ENCODE data around the gene STARD3. TPM values are rescaled to one million over a fixed set of nuclear protein-coding genes. Genes with fewer than 3 reads are reported as not detected.

The STARD3 gene
- total RNA-seq, 1 donor from 2014 or later, result 51.2 TPM

DNA sequence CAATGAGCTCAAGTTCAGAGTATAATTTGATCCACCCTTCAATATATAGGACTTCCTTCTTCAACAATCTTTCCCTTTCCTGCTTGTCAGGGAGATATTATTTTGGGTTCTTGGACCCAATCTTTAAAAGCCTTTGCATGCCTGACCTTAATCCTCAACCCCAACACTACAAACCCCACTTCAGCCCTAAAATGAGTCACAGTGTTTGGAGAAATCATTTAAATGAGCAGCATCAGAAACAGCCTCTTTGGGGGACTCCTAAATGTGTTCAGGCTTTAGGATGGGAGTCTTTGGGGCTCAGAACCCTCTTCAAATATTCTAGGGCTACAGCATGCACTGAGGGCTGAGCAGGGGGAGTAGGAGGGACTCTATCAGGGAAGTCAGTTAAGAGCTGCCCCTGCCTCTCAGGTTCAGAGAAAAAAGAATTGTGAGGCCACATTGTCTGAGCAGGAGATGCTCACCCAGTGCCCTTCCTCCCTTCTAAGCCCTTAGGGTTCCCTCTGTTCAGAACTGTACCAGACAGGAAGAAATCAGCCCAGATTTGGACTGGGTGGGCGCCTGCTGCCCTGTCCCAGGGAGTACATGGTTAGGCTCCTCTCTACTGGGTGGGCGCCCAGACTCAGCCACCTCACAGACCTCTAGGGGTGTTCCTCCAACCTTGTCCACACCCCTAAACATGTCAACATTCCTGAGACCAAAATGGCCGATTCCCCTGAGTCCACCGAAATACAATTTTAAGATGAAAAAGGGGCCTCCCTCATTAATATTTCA lies 34.2 kb upstream of the STARD3 start:
- Histone ChIP-seq H3K27ac (ENCODE audit: low read depth, low read length) (no peak overlapping the region), H3K4me3 (ENCODE audit: insufficient read depth, low read depth, low read length) (no peak overlapping the region), H3K79me2 (ENCODE audit: insufficient read depth, low read length) (no peaks in the 10 kb centered on the region), H3K27me3 (ENCODE audit: insufficient read depth, low read length) (peaks cover 93% of the 10 kb centered on the region), H3K4me1 (ENCODE audit: insufficient read depth, low read length) (no peaks in the 10 kb centered on the region), H2AFZ (ENCODE audit: low read depth, low read length) (no peak overlapping the region), H3K36me3 (ENCODE audit: insufficient read depth, low read length) (no peaks in the 10 kb centered on the region), H4K20me1 (ENCODE audit: insufficient read depth, low read length) (peaks cover 31% of the 10 kb centered on the region), H3K9me3 (ENCODE audit: insufficient read depth, low read depth, low read length) (no peaks in the 10 kb centered on the region), H3K4me2 (ENCODE audit: low read length) (no peak overlapping the region), H3K9ac (ENCODE audit: low read length) (no peak overlapping the region)
- Mint-ChIP-seq H3K27ac (ENCODE audit: unreplicated experiment) (no peak overlapping the region), H3K4me1 (ENCODE audit: low read depth, unreplicated experiment) (no peaks in the 10 kb centered on the region), H3K4me3 (ENCODE audit: unreplicated experiment) (no peak overlapping the region), H3K9me3 (ENCODE audit: unreplicated experiment) (no peaks in the 10 kb centered on the region), H3K27me3 (ENCODE audit: low read depth, unreplicated experiment) (peaks cover 76% of the 10 kb centered on the region), H3K36me3 (ENCODE audit: low read depth, unreplicated experiment) (peaks cover 3% of the 10 kb centered on the region)
- FAIRE-seq (no peak), DNase-seq (ENCODE audit: low read depth) (no peak)
- TF ChIP-seq EZH2 (IDR thresholded peaks at IDR 0.05; ENCODE audit: insufficient read depth, low read length), result no peak
- TF ChIP-seq, protein P1, sequence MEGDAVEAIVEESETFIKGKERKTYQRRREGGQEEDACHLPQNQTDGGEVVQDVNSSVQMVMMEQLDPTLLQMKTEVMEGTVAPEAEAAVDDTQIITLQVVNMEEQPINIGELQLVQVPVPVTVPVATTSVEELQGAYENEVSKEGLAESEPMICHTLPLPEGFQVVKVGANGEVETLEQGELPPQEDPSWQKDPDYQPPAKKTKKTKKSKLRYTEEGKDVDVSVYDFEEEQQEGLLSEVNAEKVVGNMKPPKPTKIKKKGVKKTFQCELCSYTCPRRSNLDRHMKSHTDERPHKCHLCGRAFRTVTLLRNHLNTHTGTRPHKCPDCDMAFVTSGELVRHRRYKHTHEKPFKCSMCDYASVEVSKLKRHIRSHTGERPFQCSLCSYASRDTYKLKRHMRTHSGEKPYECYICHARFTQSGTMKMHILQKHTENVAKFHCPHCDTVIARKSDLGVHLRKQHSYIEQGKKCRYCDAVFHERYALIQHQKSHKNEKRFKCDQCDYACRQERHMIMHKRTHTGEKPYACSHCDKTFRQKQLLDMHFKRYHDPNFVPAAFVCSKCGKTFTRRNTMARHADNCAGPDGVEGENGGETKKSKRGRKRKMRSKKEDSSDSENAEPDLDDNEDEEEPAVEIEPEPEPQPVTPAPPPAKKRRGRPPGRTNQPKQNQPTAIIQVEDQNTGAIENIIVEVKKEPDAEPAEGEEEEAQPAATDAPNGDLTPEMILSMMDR (IDR thresholded peaks at IDR 0.05; ENCODE audit: insufficient read depth, low read depth, low read length), result no peak

DNA sequence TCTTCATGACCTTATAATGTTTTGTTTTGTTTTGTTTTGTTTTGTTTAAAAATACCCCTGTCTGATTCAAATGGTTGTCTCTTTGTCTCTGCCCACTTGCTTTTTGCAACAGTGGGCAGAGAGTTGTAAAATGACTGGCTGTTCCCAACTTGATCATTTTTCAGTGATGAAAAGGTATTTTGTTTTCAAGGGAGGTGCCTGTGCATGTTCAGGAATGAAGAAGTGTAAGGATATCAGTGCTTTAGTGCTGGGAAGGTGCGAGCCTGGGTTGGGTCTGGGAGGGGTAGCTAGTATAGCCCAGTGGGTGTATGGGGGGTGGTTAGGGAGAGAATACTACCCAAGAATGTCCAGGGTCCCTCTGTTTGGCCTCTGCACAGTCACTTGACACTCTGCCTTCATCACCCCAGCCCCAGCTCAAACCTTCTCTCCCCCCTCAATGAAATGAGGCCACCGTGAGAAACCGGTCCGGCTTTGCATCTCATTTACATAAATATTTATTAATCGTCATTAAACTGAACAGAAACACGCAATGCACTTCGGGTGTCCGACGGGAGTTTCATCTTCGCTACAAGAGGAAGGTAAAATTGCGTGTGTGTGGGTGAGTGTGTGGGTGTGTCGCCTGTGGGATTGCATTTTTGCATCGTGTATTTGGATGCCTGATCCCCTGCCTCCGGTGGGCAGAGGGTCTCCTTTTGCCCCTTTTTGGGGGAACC lies 33.5 kb upstream of the STARD3 start:
- peaks cover 25% of the 10 kb centered on the region for H4K20me1 ChIP-seq (ENCODE audit: insufficient read depth, low read length)
- no peaks in the 10 kb centered on the region for H3K4me1 ChIP-seq (ENCODE audit: insufficient read depth, low read length)
- no peak for DNase-seq (ENCODE audit: low read depth)
- H3K9ac ChIP-seq (ENCODE audit: low read length), result no peak overlapping the region
- TF ChIP-seq EZH2 (IDR thresholded peaks at IDR 0.05; ENCODE audit: insufficient read depth, low read length), result no peak
- TF ChIP-seq, protein P1 (IDR thresholded peaks at IDR 0.05; ENCODE audit: insufficient read depth, low read depth, low read length), result no peak
- H3K27ac ChIP-seq (ENCODE audit: low read depth, low read length), result no peak overlapping the region
- no peaks in the 10 kb centered on the region for H3K9me3 ChIP-seq (ENCODE audit: insufficient read depth, low read depth, low read length)
- peaks cover 91% of the 10 kb centered on the region for H3K27me3 ChIP-seq (ENCODE audit: insufficient read depth, low read length)
- no peaks in the 10 kb centered on the region for H3K79me2 ChIP-seq (ENCODE audit: insufficient read depth, low read length)
- Mint-ChIP-seq H3K4me1 (ENCODE audit: low read depth, unreplicated experiment) (no peaks in the 10 kb centered on the region), H3K27me3 (ENCODE audit: low read depth, unreplicated experiment) (peaks cover 71% of the 10 kb centered on the region), H3K27ac (ENCODE audit: unreplicated experiment) (peak overlapping the region; percentile 29), H3K36me3 (ENCODE audit: low read depth, unreplicated experiment) (peaks cover 3% of the 10 kb centered on the region), H3K4me3 (ENCODE audit: unreplicated experiment) (no peak overlapping the region), H3K9me3 (ENCODE audit: unreplicated experiment) (no peaks in the 10 kb centered on the region)
- no peaks in the 10 kb centered on the region for H3K36me3 ChIP-seq (ENCODE audit: insufficient read depth, low read length)
- H2AFZ ChIP-seq (ENCODE audit: low read depth, low read length), result no peak overlapping the region
- no peak overlapping the region for H3K4me3 ChIP-seq (ENCODE audit: insufficient read depth, low read depth, low read length)
- FAIRE-seq, result no peak
- H3K4me2 ChIP-seq (ENCODE audit: low read length), result no peak overlapping the region
